Common myeloid progenitor, CD34-positive (primary cell): ENCODE results near the gene VPS37C.
"Not testable (repeated sequence)": the region's sequence is repeated elsewhere in the genome, so short reads cannot be mapped to it uniquely, and the experiment has no call there.

Experiments
- CTCF ChIA-PET: fragments of 350-600 bp; sonication (Branson Sonifier 250); formaldehyde crosslinking; loops from one replicate; lab custom pipeline; 2021; ENCODE audit warnings: antibody characterized with exemption; lab: Charles Lee
- POLR2A ChIA-PET: fragments of 350-600 bp; sonication (Branson Sonifier 250); formaldehyde crosslinking; loops from one replicate; lab custom pipeline; 2021; ENCODE audit warnings: antibody characterized with exemption; lab: Charles Lee
- DNase-seq, 3 donors: peaks; one replicate each; pipeline versions ENCODE4 v3.0.0 to v3.0.0-alpha.2; 2013
- H3K27ac ChIP-seq, 2 experiments: 1 replicate in 1 of 2; 2 replicates in 1 of 2; pipeline ENCODE4 v1.7.0; 2013; ENCODE audit warnings: inconsistent platforms in 2 of 2, low read length in 2 of 2, mild to moderate bottlenecking in 2 of 2, low read depth in 1 of 2, moderate library complexity in 1 of 2; ENCODE audit not compliant: severe bottlenecking in 2 of 2, insufficient read depth in 1 of 2, poor library complexity in 1 of 2
- H3K27me3 ChIP-seq, 5 experiments: replicated peaks in 2 of 5; 1 replicate in 3 of 5; 2 replicates in 2 of 5; pipeline versions ENCODE4 v1.6.1 to v1.7.0; 2013; ENCODE audit warnings: low read length in 4 of 5, mild to moderate bottlenecking in 2 of 5, moderate library complexity in 2 of 5, inconsistent platforms in 1 of 5; ENCODE audit not compliant: insufficient read depth in 5 of 5, control insufficient read depth in 4 of 5
- H3K36me3 ChIP-seq, 4 experiments: 1 replicate in 2 of 4; 2 replicates in 2 of 4; pipeline versions ENCODE4 v1.6.1 to v1.7.0; 2013; ENCODE audit warnings: low read length in 3 of 4, control low read depth in 1 of 4, mild to moderate bottlenecking in 1 of 4; ENCODE audit not compliant: control insufficient read depth in 4 of 4, insufficient read depth in 4 of 4
- H3K4me1 ChIP-seq, 4 experiments: 1 replicate in 3 of 4; 2 replicates in 1 of 4; pipeline versions ENCODE4 v1.6.1 to v1.7.1; 2013; ENCODE audit warnings: low read length in 3 of 4, mild to moderate bottlenecking in 3 of 4, control low read depth in 1 of 4, inconsistent platforms in 1 of 4, moderate library complexity in 1 of 4; ENCODE audit not compliant: control insufficient read depth in 4 of 4, insufficient read depth in 4 of 4; ENCODE audit errors: control extremely low read depth in 1 of 4
- H3K4me3 ChIP-seq, 7 experiments: 1 replicate in 4 of 7; 2 replicates in 3 of 7; pipeline versions ENCODE4 v1.5.1 to v1.7.0; 2013; ENCODE audit warnings: mild to moderate bottlenecking in 7 of 7, low read length in 6 of 7, moderate library complexity in 6 of 7, inconsistent platforms in 2 of 7, low read depth in 2 of 7, control low read depth in 1 of 7; ENCODE audit not compliant: insufficient read depth in 4 of 7, control insufficient read depth in 1 of 7; ENCODE audit errors: extremely low read depth in 1 of 7
- H3K9me3 ChIP-seq, 5 experiments: 1 replicate in 4 of 5; 2 replicates in 1 of 5; pipeline versions ENCODE4 v1.6.1 to v1.7.1; 2013; ENCODE audit warnings: low read length in 4 of 5, mild to moderate bottlenecking in 2 of 5, inconsistent platforms in 1 of 5, low read depth in 1 of 5, moderate library complexity in 1 of 5; ENCODE audit not compliant: control insufficient read depth in 4 of 5, insufficient read depth in 2 of 5; ENCODE audit errors: control extremely low read depth in 1 of 5
- WGBS: methylation state at CpG from one replicate; pipeline ENCODE4 v1.1.5; 2013; ENCODE audit not compliant: insufficient coverage; 5-methylcytosine and 5-hydroxymethylcytosine counted together

VPS37C gene

GRCh38 chr11:61168800-61169199 is 7.6 kb upstream of the VPS37C start:
- Histone ChIP-seq H3K27me3 (no peaks in the 10 kb centered on the region), H3K36me3 (no peaks in the 10 kb centered on the region), H3K4me1 (peaks cover 9 to 45% (median 19%) of the 10 kb centered on the region in 4 experiments), H3K9me3 (peaks cover 0 to 4% (median 0%) of the 10 kb centered on the region in 5 experiments), H3K4me3 (no peak overlapping the region), H3K27ac (no peak overlapping the region)
- WGBS: 83% methylated on average over 1 of the region's 1 CpG
- DNase-seq: peak in 2 of 3 donors; percentile 28 to 49
- POLR2A ChIA-PET: interaction anchor here (0.6 kb wide), 1 partner anchor 9 kb away, joined by 4 read pairs; no protein-coding TSS in a partner anchor
- CTCF ChIA-PET: interaction anchor here (3.8 kb wide), 1 partner anchor 19 kb away, joined by 12 read pairs; no protein-coding TSS in a partner anchor

- WGBS: 100% methylated on average over 3 of the region's 9 CpGs
- ChIA-PET POLR2A (interaction anchor here (0.6 kb wide), 1 partner anchor 10 kb away, joined by 4 read pairs; no protein-coding TSS in a partner anchor), CTCF (interaction anchor here (0.7 to 3.8 kb wide), 2 partner anchors 13 to 19 kb away, joined by 3 to 12 read pairs; no protein-coding TSS in a partner anchor)
Observed at GRCh38 chr11:61168042-61168688, 6.9 kb upstream of the VPS37C start.

GRCh38 chr11:61166331-61166730 is 5.1 kb upstream of the VPS37C start:
- H3K27ac ChIP-seq, H3K9me3 ChIP-seq, CTCF ChIA-PET, H3K27me3 ChIP-seq, H3K36me3 ChIP-seq, DNase-seq, POLR2A ChIA-PET, H3K4me3 ChIP-seq: not testable (repeated sequence)
- peaks cover 13 to 42% (median 17%) of the 10 kb centered on the region in 4 experiments for H3K4me1 ChIP-seq
- 95% methylated on average over 18 of the region's 31 CpGs for WGBS

More at GRCh38 chr11:61168042-61168688, 6.9 kb upstream of the VPS37C start:
- H3K4me1 ChIP-seq: peaks cover 10 to 47% (median 19%) of the 10 kb centered on the region in 4 experiments
- no peak overlapping the region for H3K27ac ChIP-seq
- DNase-seq: no peak
- H3K4me3 ChIP-seq: no peak overlapping the region
- peaks cover 0 to 4% (median 0%) of the 10 kb centered on the region in 5 experiments for H3K9me3 ChIP-seq
- H3K27me3 ChIP-seq: no peaks in the 10 kb centered on the region
- H3K36me3 ChIP-seq: no peaks in the 10 kb centered on the region

- H3K4me3 ChIP-seq, H3K27ac ChIP-seq, H3K9me3 ChIP-seq, H3K36me3 ChIP-seq, H3K27me3 ChIP-seq, CTCF ChIA-PET, DNase-seq, POLR2A ChIA-PET: not testable (repeated sequence)
- no CpG with 5 or more reads among the region's 7 CpGs for WGBS
- H3K4me1 ChIP-seq: peaks cover 13 to 43% (median 19%) of the 10 kb centered on the region in 4 experiments
Observed at GRCh38 chr11:61165785-61166184, 4.6 kb upstream of the VPS37C start.

GRCh38 chr11:61164606-61165424 is 3.6 kb upstream of the VPS37C start:
- no peak for DNase-seq
- Histone ChIP-seq H3K27ac (peak overlapping the region in 1 of 2 experiments; percentile 32), H3K9me3 (no peaks in the 10 kb centered on the region), H3K4me1 (peaks cover 13 to 51% (median 27%) of the 10 kb centered on the region in 4 experiments), H3K27me3 (no peaks in the 10 kb centered on the region), H3K4me3 (no peak overlapping the region), H3K36me3 (no peaks in the 10 kb centered on the region)
- ChIA-PET CTCF (no interaction called here), POLR2A (no interaction called here)
- WGBS: 89% methylated on average over 11 of the region's 13 CpGs

GRCh38 chr11:61163714-61164605 is 2.7 kb upstream of the VPS37C start:
- POLR2A ChIA-PET: no interaction called here
- 82% methylated on average over 11 of the region's 13 CpGs for WGBS
- H3K4me1 ChIP-seq: peaks cover 13 to 51% (median 27%) of the 10 kb centered on the region in 4 experiments

More at GRCh38 chr11:61163714-61164605, 2.7 kb upstream of the VPS37C start:
- no peaks in the 10 kb centered on the region for H3K27me3 ChIP-seq
- no peaks in the 10 kb centered on the region for H3K36me3 ChIP-seq
- no peaks in the 10 kb centered on the region for H3K9me3 ChIP-seq
- peak; percentile 35 to 76 (median 75) for DNase-seq
- H3K4me3 ChIP-seq: no peak overlapping the region
- peak overlapping the region in 1 of 2 experiments; percentile 32 for H3K27ac ChIP-seq
- CTCF ChIA-PET: no interaction called here
